Subcutaneous abdominal adipose tissue (tissue), 5 donors: ENCODE data around the gene SH3BP5L.

Source experiments
- H3K27ac ChIP-seq: one replicate; pipeline ENCODE4 v1.7.0; 2013; ENCODE audit warnings: low read depth, mild to moderate bottlenecking, inconsistent platforms, low read length, moderate library complexity
- H3K27me3 ChIP-seq, 5 donors: one replicate each; pipeline ENCODE4 v1.7.0; 2013; ENCODE audit warnings: low read length in 5 of 5, inconsistent platforms in 1 of 5; ENCODE audit not compliant: control insufficient read depth in 5 of 5, insufficient read depth in 4 of 5
- H3K36me3 ChIP-seq, 5 donors: one replicate each; pipeline ENCODE4 v1.7.0; 2013; ENCODE audit warnings: low read length in 5 of 5; ENCODE audit not compliant: control insufficient read depth in 5 of 5, insufficient read depth in 5 of 5
- H3K4me1 ChIP-seq, 5 donors: one replicate each; pipeline ENCODE4 v1.7.0; 2013; ENCODE audit warnings: low read length in 5 of 5, mild to moderate bottlenecking in 3 of 5, moderate library complexity in 1 of 5; ENCODE audit not compliant: control insufficient read depth in 5 of 5, insufficient read depth in 5 of 5
- H3K4me3 ChIP-seq, 5 donors: one replicate each; pipeline ENCODE4 v1.7.0; 2013; ENCODE audit warnings: low read length in 5 of 5, low read depth in 1 of 5
- H3K9ac ChIP-seq, 5 donors: one replicate each; pipeline ENCODE4 v1.7.0; 2013; ENCODE audit warnings: low read length in 5 of 5, mild to moderate bottlenecking in 4 of 5, moderate library complexity in 3 of 5
- H3K9me3 ChIP-seq, 5 donors: one replicate each; pipeline ENCODE4 v1.7.0; 2013; ENCODE audit warnings: low read length in 5 of 5; ENCODE audit not compliant: control insufficient read depth in 5 of 5
- donor health status: healthy.
- donor health status: healthy.
- donor health status: healthy.
- donor health status: healthy.
- donor health status: healthy.

Gene SH3BP5L

GRCh38 chr1:248852481-248853405 is 27.0 kb upstream of the SH3BP5L start:
- Histone ChIP-seq H3K4me1 (peaks cover 2 to 13% (median 9%) of the 10 kb centered on the region in 5 donors), H3K9me3 (no peaks in the 10 kb centered on the region), H3K36me3 (peaks cover 0 to 57% (median 47%) of the 10 kb centered on the region in 5 donors), H3K9ac (no peak overlapping the region), H3K4me3 (no peak overlapping the region), H3K27ac (no peak overlapping the region), H3K27me3 (no peaks in the 10 kb centered on the region)

GRCh38 chr1:248851390-248851789 is 25.7 kb upstream of the SH3BP5L start:
- Histone ChIP-seq H3K9ac (no peak overlapping the region), H3K9me3 (no peaks in the 10 kb centered on the region), H3K27ac (no peak overlapping the region), H3K36me3 (peaks cover 0 to 70% (median 59%) of the 10 kb centered on the region in 5 donors), H3K27me3 (no peaks in the 10 kb centered on the region), H3K4me3 (no peak overlapping the region), H3K4me1 (peaks cover 0 to 7% (median 4%) of the 10 kb centered on the region in 5 donors)

GRCh38 chr1:248850536-248851251 is 25.0 kb upstream of the SH3BP5L start:
- no peak overlapping the region for H3K27ac ChIP-seq
- H3K9ac ChIP-seq: no peak overlapping the region
- no peaks in the 10 kb centered on the region for H3K9me3 ChIP-seq
- H3K4me3 ChIP-seq: no peak overlapping the region
- no peaks in the 10 kb centered on the region for H3K27me3 ChIP-seq
- H3K36me3 ChIP-seq: peaks cover 0 to 77% (median 66%) of the 10 kb centered on the region in 5 donors
- H3K4me1 ChIP-seq: peaks cover 0 to 7% (median 4%) of the 10 kb centered on the region in 5 donors

- Histone ChIP-seq H3K4me3 (no peak overlapping the region), H3K36me3 (peaks cover 0 to 78% (median 68%) of the 10 kb centered on the region in 5 donors), H3K27ac (no peak overlapping the region)
These were observed 24.4 kb upstream of the SH3BP5L start for GRCh38 chr1:248850124-248850523.

GRCh38 chr1:248849637-248850036 is 23.9 kb upstream of the SH3BP5L start:
- H3K27ac ChIP-seq: no peak overlapping the region
- no peaks in the 10 kb centered on the region for H3K9me3 ChIP-seq
- H3K9ac ChIP-seq: no peak overlapping the region
- H3K27me3 ChIP-seq: no peaks in the 10 kb centered on the region
- H3K4me1 ChIP-seq: peaks cover 0 to 7% (median 4%) of the 10 kb centered on the region in 5 donors
- peaks cover 0 to 79% (median 66%) of the 10 kb centered on the region in 5 donors for H3K36me3 ChIP-seq
- no peak overlapping the region for H3K4me3 ChIP-seq

More at GRCh38 chr1:248850124-248850523, 24.4 kb upstream of the SH3BP5L start:
- H3K27me3 ChIP-seq: no peaks in the 10 kb centered on the region
- H3K9me3 ChIP-seq: no peaks in the 10 kb centered on the region
- no peak overlapping the region for H3K9ac ChIP-seq
- H3K4me1 ChIP-seq: peaks cover 0 to 7% (median 4%) of the 10 kb centered on the region in 5 donors

- Histone ChIP-seq H3K4me3 (no peak overlapping the region), H3K27me3 (no peaks in the 10 kb centered on the region), H3K36me3 (peaks cover 0 to 82% (median 67%) of the 10 kb centered on the region in 5 donors), H3K9me3 (no peaks in the 10 kb centered on the region), H3K27ac (no peak overlapping the region), H3K9ac (no peak overlapping the region), H3K4me1 (peaks cover 0 to 7% (median 4%) of the 10 kb centered on the region in 5 donors)
These were observed 23.4 kb upstream of the SH3BP5L start for GRCh38 chr1:248849152-248849551.

- H3K9me3 ChIP-seq: no peaks in the 10 kb centered on the region
- no peak overlapping the region for H3K9ac ChIP-seq
- H3K27ac ChIP-seq: no peak overlapping the region
- H3K4me3 ChIP-seq: no peak overlapping the region
- H3K4me1 ChIP-seq: peaks cover 0 to 7% (median 4%) of the 10 kb centered on the region in 5 donors
- H3K36me3 ChIP-seq: peaks cover 0 to 77% (median 64%) of the 10 kb centered on the region in 5 donors
- no peaks in the 10 kb centered on the region for H3K27me3 ChIP-seq
These were observed 22.9 kb upstream of the SH3BP5L start for GRCh38 chr1:248848602-248849001.

- Histone ChIP-seq H3K27me3 (no peaks in the 10 kb centered on the region), H3K9me3 (no peaks in the 10 kb centered on the region), H3K4me3 (no peak overlapping the region), H3K36me3 (peaks cover 0 to 73% (median 64%) of the 10 kb centered on the region in 5 donors), H3K4me1 (peaks cover 0 to 7% (median 3%) of the 10 kb centered on the region in 5 donors), H3K9ac (no peak overlapping the region), H3K27ac (no peak overlapping the region)
These were observed 22.3 kb upstream of the SH3BP5L start for GRCh38 chr1:248847956-248848561.

GRCh38 chr1:248847181-248847955 is 21.7 kb upstream of the SH3BP5L start:
- Histone ChIP-seq H3K4me1 (peaks cover 0 to 8% (median 0%) of the 10 kb centered on the region in 5 donors), H3K4me3 (no peak overlapping the region), H3K9ac (no peak overlapping the region), H3K27me3 (no peaks in the 10 kb centered on the region), H3K27ac (no peak overlapping the region), H3K36me3 (peaks cover 0 to 77% (median 67%) of the 10 kb centered on the region in 5 donors), H3K9me3 (no peaks in the 10 kb centered on the region)
